PFSK-1 (cell line): ENCODE measurements around the gene HID1.

Experiments
- FOXP2 ChIP-seq: optimal IDR thresholded peaks from 2 replicates; pipeline ENCODE3; 2011; ENCODE audit warnings: borderline replicate concordance, control low read depth, inconsistent platforms; ENCODE audit not compliant: insufficient read depth; ENCODE audit errors: extremely low read length, extremely low read depth
- POLR2AphosphoS5 ChIP-seq: IDR thresholded peaks from 2 replicates; pipeline ENCODE4 v1.6.1; 2012; ENCODE audit warnings: low read depth, mild to moderate bottlenecking, control low read depth, low read length, moderate library complexity
- SIN3A ChIP-seq: IDR thresholded peaks from 2 replicates; pipeline ENCODE4 v1.6.1; 2012; ENCODE audit warnings: mild to moderate bottlenecking, low read length, moderate library complexity, borderline replicate concordance; ENCODE audit not compliant: insufficient read depth
- TAF1 ChIP-seq: IDR thresholded peaks from 2 replicates; pipeline ENCODE4 v1.6.1; 2012; ENCODE audit warnings: low read length, control low read depth, borderline replicate concordance; ENCODE audit not compliant: insufficient read depth
- TF ChIP-seq, protein P1 (sequence below), 2 experiments: IDR thresholded peaks; 2 replicates each; pipeline versions ENCODE4 v1.6.1 to v1.8.0; 2011 to 2012; ENCODE audit warnings: low read depth in 2 of 2, low read length in 2 of 2, control low read depth in 1 of 2, inconsistent platforms in 1 of 2, mild to moderate bottlenecking in 1 of 2, moderate library complexity in 1 of 2; ENCODE audit not compliant: insufficient read depth in 1 of 2

HID1 gene

DNA sequence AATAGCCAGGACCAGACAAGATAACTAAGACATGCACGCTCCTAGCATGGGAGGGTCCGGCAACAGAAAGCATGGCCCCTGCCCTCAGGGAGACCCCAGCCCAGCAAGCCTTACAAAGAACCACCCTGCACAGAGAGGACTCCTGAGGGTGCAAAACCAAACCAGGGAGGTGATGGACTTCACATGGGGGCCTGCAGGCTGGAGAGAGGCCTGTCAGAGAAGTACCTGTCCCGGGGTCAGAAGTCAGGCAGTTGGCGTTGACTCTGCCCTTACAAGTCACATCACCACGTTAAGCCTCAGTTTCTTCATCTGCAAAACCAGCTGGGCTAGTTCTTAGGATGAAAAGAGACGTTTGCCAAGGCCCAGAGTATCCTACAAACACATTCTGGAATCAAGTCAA is 43.8 kb downstream of the HID1 start:
- TF ChIP-seq TAF1 (no peak), POLR2AphosphoS5 (no peak), SIN3A (no peak), FOXP2 (no peak)
- TF ChIP-seq, protein P1, sequence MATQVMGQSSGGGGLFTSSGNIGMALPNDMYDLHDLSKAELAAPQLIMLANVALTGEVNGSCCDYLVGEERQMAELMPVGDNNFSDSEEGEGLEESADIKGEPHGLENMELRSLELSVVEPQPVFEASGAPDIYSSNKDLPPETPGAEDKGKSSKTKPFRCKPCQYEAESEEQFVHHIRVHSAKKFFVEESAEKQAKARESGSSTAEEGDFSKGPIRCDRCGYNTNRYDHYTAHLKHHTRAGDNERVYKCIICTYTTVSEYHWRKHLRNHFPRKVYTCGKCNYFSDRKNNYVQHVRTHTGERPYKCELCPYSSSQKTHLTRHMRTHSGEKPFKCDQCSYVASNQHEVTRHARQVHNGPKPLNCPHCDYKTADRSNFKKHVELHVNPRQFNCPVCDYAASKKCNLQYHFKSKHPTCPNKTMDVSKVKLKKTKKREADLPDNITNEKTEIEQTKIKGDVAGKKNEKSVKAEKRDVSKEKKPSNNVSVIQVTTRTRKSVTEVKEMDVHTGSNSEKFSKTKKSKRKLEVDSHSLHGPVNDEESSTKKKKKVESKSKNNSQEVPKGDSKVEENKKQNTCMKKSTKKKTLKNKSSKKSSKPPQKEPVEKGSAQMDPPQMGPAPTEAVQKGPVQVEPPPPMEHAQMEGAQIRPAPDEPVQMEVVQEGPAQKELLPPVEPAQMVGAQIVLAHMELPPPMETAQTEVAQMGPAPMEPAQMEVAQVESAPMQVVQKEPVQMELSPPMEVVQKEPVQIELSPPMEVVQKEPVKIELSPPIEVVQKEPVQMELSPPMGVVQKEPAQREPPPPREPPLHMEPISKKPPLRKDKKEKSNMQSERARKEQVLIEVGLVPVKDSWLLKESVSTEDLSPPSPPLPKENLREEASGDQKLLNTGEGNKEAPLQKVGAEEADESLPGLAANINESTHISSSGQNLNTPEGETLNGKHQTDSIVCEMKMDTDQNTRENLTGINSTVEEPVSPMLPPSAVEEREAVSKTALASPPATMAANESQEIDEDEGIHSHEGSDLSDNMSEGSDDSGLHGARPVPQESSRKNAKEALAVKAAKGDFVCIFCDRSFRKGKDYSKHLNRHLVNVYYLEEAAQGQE (IDR thresholded peaks at IDR 0.05; ENCODE audit: insufficient read depth in 1 of 2, low read depth in 2 of 2, low read length in 2 of 2) = no peak

DNA sequence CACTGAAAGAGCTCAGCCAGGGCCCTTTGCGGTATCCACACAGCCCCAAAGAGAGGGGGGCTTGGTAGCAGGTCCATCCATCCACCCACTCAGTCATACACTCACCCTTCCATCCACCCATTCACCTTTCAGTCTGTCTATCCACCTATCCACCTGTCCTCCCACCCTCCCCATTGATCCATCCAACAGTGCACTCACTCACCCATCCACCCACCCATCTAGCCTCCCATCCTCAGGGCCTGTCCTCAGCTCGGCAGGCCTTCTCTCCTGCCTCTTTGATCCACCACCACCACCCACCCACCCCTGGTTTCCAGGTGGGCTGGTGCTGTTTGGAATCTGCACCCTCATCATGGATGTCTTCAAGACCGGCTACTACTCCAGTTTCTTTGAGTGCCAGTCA is 47.3 kb downstream of the HID1 start:
- no peak for TF ChIP-seq FOXP2
- no peak for TF ChIP-seq TAF1
- TF ChIP-seq, protein P1 (IDR thresholded peaks at IDR 0.05; ENCODE audit: insufficient read depth in 1 of 2, low read depth in 2 of 2, low read length in 2 of 2) = no peak
- no peak for TF ChIP-seq SIN3A
- TF ChIP-seq POLR2AphosphoS5 = no peak

DNA sequence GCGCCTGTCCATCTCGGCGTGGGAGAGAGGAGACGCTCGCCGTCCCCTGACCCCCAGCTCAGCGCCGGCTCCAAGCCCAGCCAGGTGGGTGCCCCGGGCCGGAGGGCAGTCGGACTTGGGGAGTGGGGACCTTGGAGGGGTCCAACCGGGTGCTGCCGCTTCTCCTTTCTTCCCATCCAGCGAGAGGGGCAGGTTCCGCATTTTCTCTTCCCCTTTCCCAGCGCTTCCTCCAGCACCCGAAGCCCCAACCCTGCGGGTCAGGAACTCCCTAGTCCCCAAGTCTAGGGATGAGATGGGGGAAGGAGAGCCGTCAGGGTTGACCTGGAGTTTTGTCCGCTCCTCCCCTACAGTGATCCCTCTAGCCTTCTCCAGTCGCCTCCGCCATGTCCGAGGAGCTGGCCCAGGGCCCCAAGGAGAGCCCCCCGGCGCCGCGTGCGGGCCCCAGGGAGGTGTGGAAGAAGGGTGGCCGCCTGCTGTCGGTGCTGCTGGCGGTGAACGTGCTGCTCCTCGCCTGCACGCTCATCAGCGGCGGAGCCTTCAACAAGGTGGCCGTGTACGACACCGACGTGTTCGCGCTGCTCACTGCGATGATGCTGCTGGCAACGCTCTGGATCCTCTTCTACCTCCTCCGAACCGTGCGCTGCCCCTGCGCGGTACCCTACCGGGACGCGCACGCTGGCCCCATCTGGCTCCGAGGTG is 48.2 kb downstream of the HID1 start, which contains the start of gene OTOP2:
Gene OTOP2, plus strand, starts transcription at position 24 of the 699 bp plus-strand sequence. Its CDS starts 360 bp downstream, at position 384.
- TF ChIP-seq TAF1 = no peak
- TF ChIP-seq POLR2AphosphoS5 = no peak
- no peak for TF ChIP-seq SIN3A
- TF ChIP-seq, protein P1 (IDR thresholded peaks at IDR 0.05; ENCODE audit: insufficient read depth in 1 of 2, low read depth in 2 of 2, low read length in 2 of 2) = no peak

DNA sequence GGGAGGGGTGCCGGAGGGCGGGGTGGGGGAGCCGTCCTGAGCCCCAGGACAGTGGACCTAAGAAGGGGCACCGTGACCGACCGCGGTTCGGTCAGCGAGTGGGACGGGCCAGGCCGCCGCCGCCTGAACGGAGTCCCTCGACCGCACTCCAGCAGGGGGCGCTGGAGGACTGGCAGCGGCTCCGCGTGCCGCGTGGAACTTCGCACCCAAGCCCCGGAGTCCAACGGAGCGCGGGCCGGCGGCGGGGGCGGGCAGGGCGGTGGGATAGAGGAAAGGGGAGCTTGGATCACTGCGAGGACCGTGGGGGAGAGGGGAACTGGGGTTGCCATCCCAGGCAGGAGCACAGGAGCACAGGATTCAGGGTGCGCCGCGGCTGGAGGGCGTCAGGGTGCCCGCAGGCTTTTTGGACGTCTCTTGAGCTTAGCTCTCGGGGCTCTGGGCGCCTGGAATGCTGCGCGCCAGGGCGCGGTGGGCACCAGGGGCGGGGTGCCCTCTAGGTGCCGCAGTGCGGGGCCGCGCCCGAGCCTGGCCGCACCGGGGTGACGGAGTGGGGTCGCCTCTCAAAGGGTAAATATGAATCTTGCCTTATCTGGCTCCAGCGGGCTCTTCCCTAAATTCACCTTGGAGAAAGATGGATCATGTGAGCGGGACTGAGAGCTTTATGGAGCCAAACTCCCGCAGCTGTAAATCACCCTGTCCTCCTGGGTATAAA is 48.9 kb downstream of the HID1 start:
- TF ChIP-seq SIN3A (no peak), POLR2AphosphoS5 (no peak), TAF1 (no peak), FOXP2 (no peak)
- TF ChIP-seq, protein P1 (IDR thresholded peaks at IDR 0.05; ENCODE audit: insufficient read depth in 1 of 2, low read depth in 2 of 2, low read length in 2 of 2) = no peak
